Muscle layer of colon (tissue), 2 donors: Measurements from ENCODE around the gene EBF3.

ENCODE experiments used
- H3K27ac ChIP-seq: one replicate; pipeline ENCODE4 v1.7.0; 2013; ENCODE audit warnings: low read depth, mild to moderate bottlenecking, low read length, moderate library complexity
- H3K27me3 ChIP-seq, 2 donors: one replicate each; pipeline ENCODE4 v1.7.0; 2013; ENCODE audit warnings: low read length in 2 of 2, mild to moderate bottlenecking in 2 of 2; ENCODE audit not compliant: insufficient read depth in 2 of 2, control insufficient read depth in 1 of 2
- H3K36me3 ChIP-seq: one replicate; pipeline ENCODE4 v1.7.0; 2013; ENCODE audit warnings: mild to moderate bottlenecking, low read length; ENCODE audit not compliant: insufficient read depth
- H3K4me1 ChIP-seq: one replicate; pipeline ENCODE4 v1.7.0; 2013; ENCODE audit warnings: mild to moderate bottlenecking, low read length; ENCODE audit not compliant: insufficient read depth
- H3K4me3 ChIP-seq, 2 donors: one replicate each; pipeline ENCODE4 v1.7.0; 2013; ENCODE audit warnings: low read length in 2 of 2, low read depth in 1 of 2, mild to moderate bottlenecking in 1 of 2, moderate library complexity in 1 of 2
- H3K9ac ChIP-seq: one replicate; pipeline ENCODE4 v1.7.0; 2013; ENCODE audit warnings: low read length
- H3K9me3 ChIP-seq: one replicate; pipeline ENCODE4 v1.7.0; 2013; ENCODE audit warnings: mild to moderate bottlenecking, low read length
- donor health status: abdominal sarcoma.
- donor health status: Adenocarcinoma of cecum.

EBF3 gene

GRCh38 chr10:129896860-129897200, 67.2 kb downstream of the EBF3 start:
- H3K9ac ChIP-seq, result no peak overlapping the region
- H3K27me3 ChIP-seq, result peaks cover 0 to 5% of the 10 kb centered on the region in 2 donors
- no peaks in the 10 kb centered on the region for H3K4me1 ChIP-seq
- no peak overlapping the region for H3K27ac ChIP-seq
- H3K9me3 ChIP-seq, result no peaks in the 10 kb centered on the region
- H3K36me3 ChIP-seq, result no peaks in the 10 kb centered on the region
- H3K4me3 ChIP-seq, result no peak overlapping the region

- peaks cover 0 to 5% of the 10 kb centered on the region in 2 donors for H3K27me3 ChIP-seq
- H3K4me3 ChIP-seq, result no peak overlapping the region
- no peaks in the 10 kb centered on the region for H3K36me3 ChIP-seq
- H3K4me1 ChIP-seq, result no peaks in the 10 kb centered on the region
- no peak overlapping the region for H3K27ac ChIP-seq
- no peak overlapping the region for H3K9ac ChIP-seq
- no peaks in the 10 kb centered on the region for H3K9me3 ChIP-seq
Measured at GRCh38 chr10:129896136-129896859, 67.8 kb downstream of the EBF3 start.

- no peak overlapping the region for H3K4me3 ChIP-seq
- H3K9ac ChIP-seq, result no peak overlapping the region
- H3K27ac ChIP-seq, result no peak overlapping the region
- H3K4me1 ChIP-seq, result no peaks in the 10 kb centered on the region
- peaks cover 0 to 5% of the 10 kb centered on the region in 2 donors for H3K27me3 ChIP-seq
- no peaks in the 10 kb centered on the region for H3K9me3 ChIP-seq
- H3K36me3 ChIP-seq, result no peaks in the 10 kb centered on the region
Measured at GRCh38 chr10:129895811-129896135, 68.3 kb downstream of the EBF3 start.

GRCh38 chr10:129894698-129895097, 69.4 kb downstream of the EBF3 start:
- no peaks in the 10 kb centered on the region for H3K4me1 ChIP-seq
- H3K9me3 ChIP-seq, result no peaks in the 10 kb centered on the region
- H3K27me3 ChIP-seq, result peaks cover 0 to 5% of the 10 kb centered on the region in 2 donors
- no peaks in the 10 kb centered on the region for H3K36me3 ChIP-seq
- H3K9ac ChIP-seq, result no peak overlapping the region
- no peak overlapping the region for H3K4me3 ChIP-seq
- no peak overlapping the region for H3K27ac ChIP-seq

GRCh38 chr10:129893104-129894089, 70.7 kb downstream of the EBF3 start:
- no peaks in the 10 kb centered on the region for H3K36me3 ChIP-seq
- H3K4me1 ChIP-seq, result no peaks in the 10 kb centered on the region
- H3K9ac ChIP-seq, result no peak overlapping the region
- H3K4me3 ChIP-seq, result no peak overlapping the region
- no peaks in the 10 kb centered on the region for H3K9me3 ChIP-seq
- H3K27me3 ChIP-seq, result peaks cover 0 to 5% of the 10 kb centered on the region in 2 donors
- H3K27ac ChIP-seq, result no peak overlapping the region

- no peaks in the 10 kb centered on the region for H3K4me1 ChIP-seq
- no peaks in the 10 kb centered on the region for H3K36me3 ChIP-seq
- no peaks in the 10 kb centered on the region for H3K9me3 ChIP-seq
- H3K9ac ChIP-seq, result no peak overlapping the region
- H3K27me3 ChIP-seq, result peaks cover 0 to 5% of the 10 kb centered on the region in 2 donors
- H3K27ac ChIP-seq, result no peak overlapping the region
- no peak overlapping the region for H3K4me3 ChIP-seq
Measured at GRCh38 chr10:129892548-129893052, 71.5 kb downstream of the EBF3 start.

GRCh38 chr10:129891806-129892205, 72.3 kb downstream of the EBF3 start:
- no peaks in the 10 kb centered on the region for H3K4me1 ChIP-seq
- H3K36me3 ChIP-seq, result no peaks in the 10 kb centered on the region
- H3K27ac ChIP-seq, result no peak overlapping the region

GRCh38 chr10:129890170-129890569, 73.9 kb downstream of the EBF3 start:
- no peak overlapping the region for H3K27ac ChIP-seq
- H3K36me3 ChIP-seq, result no peaks in the 10 kb centered on the region
- no peak overlapping the region for H3K4me3 ChIP-seq
- H3K27me3 ChIP-seq, result no peaks in the 10 kb centered on the region
- no peak overlapping the region for H3K9ac ChIP-seq
- H3K9me3 ChIP-seq, result no peaks in the 10 kb centered on the region
- no peaks in the 10 kb centered on the region for H3K4me1 ChIP-seq

More at GRCh38 chr10:129891806-129892205, 72.3 kb downstream of the EBF3 start:
- H3K27me3 ChIP-seq, result peaks cover 0 to 5% of the 10 kb centered on the region in 2 donors
- H3K4me3 ChIP-seq, result no peak overlapping the region
- no peaks in the 10 kb centered on the region for H3K9me3 ChIP-seq
- no peak overlapping the region for H3K9ac ChIP-seq

GRCh38 chr10:129888784-129889616, 75.1 kb downstream of the EBF3 start:
- Histone ChIP-seq H3K27me3 (no peaks in the 10 kb centered on the region), H3K9ac (no peak overlapping the region), H3K4me3 (no peak overlapping the region), H3K27ac (no peak overlapping the region), H3K36me3 (no peaks in the 10 kb centered on the region), H3K4me1 (no peaks in the 10 kb centered on the region), H3K9me3 (no peaks in the 10 kb centered on the region)

GRCh38 chr10:129887986-129888783, 75.9 kb downstream of the EBF3 start:
- no peak overlapping the region for H3K4me3 ChIP-seq
- no peak overlapping the region for H3K27ac ChIP-seq
- no peak overlapping the region for H3K9ac ChIP-seq
- H3K27me3 ChIP-seq, result no peaks in the 10 kb centered on the region
- H3K36me3 ChIP-seq, result no peaks in the 10 kb centered on the region
- no peaks in the 10 kb centered on the region for H3K4me1 ChIP-seq
- no peaks in the 10 kb centered on the region for H3K9me3 ChIP-seq
